GM12878 (cell line): Measurements from ENCODE around the gene EME2. TPM values are rescaled to one million over a fixed set of nuclear protein-coding genes. Genes with fewer than 3 reads are reported as not detected.

ENCODE experiments used
- ATAC-seq: fragments of 200-7000 bp; cut with Tn5 transposase; 3 replicates; pipeline ENCODE4 v1.9.1; 2020; ENCODE audit warnings: mild to moderate bottlenecking, moderate library complexity
- BruUV-seq: library from RNA; stranded (reverse); fragments of 400-500 nt; replicated peaks from 2 replicates; lab custom pipeline; 2021; lab: Mats Ljungman, UMichigan
- CTCF ChIA-PET: fragments of 300-600 bp; sonication (Branson Sonifier 250); formaldehyde crosslinking; extraction: SDS; loops from one replicate; lab custom pipeline; 2021; ENCODE audit warnings: inconsistent platforms; lab: Yijun Ruan, JAX
- POLR2A ChIA-PET: fragments of 350-600 bp; formaldehyde crosslinking; extraction: SDS; loops from one replicate; lab custom pipeline; 2021; ENCODE audit warnings: inconsistent platforms; lab: Charles Lee
- RAD21 ChIA-PET: fragments of 300-600 bp; sonication (Branson Sonifier 250); formaldehyde crosslinking; loops from one replicate; lab custom pipeline; 2023; ENCODE audit warnings: antibody characterized with exemption; ENCODE audit not compliant: unreplicated experiment; lab: Charles Lee
- SMC1A ChIA-PET: fragments of 300-600 bp; sonication (Branson Sonifier 250); formaldehyde crosslinking; loops from one replicate; lab custom pipeline; 2023; ENCODE audit not compliant: unreplicated experiment, uncharacterized antibody; lab: Charles Lee
- DNase-seq: peaks from one replicate; pipeline ENCODE4 v3.0.0-alpha.2; 2011; ENCODE audit warnings: low read depth, low spot score
- FAIRE-seq: peaks from 3 replicates; lab custom pipeline; 2011; peaks lifted over from hg19 to GRCh38; lab: Jason Lieb, UNC
- H2AFZ ChIP-seq: 2 replicates; pipeline ENCODE4 v1.6.0; 2011; ENCODE audit warnings: low read depth, low read length, control low read depth; ENCODE audit not compliant: control insufficient read depth
- H3K27ac ChIP-seq: 2 replicates; pipeline ENCODE4 v1.5.1; 2011; ENCODE audit warnings: control low read depth; ENCODE audit not compliant: control insufficient read depth, insufficient read depth
- H3K27me3 ChIP-seq, 2 experiments: replicated peaks in 1 of 2; 2 replicates each; pipeline versions ENCODE4 v1.6.0 to v1.6.1; 2011; ENCODE audit warnings: low read length in 1 of 2; ENCODE audit not compliant: control insufficient read depth in 2 of 2, insufficient read depth in 2 of 2
- H3K36me3 ChIP-seq, 2 experiments: 2 replicates each; pipeline ENCODE4 v1.5.1; 2011; ENCODE audit warnings: low read length in 1 of 2; ENCODE audit not compliant: control insufficient read depth in 2 of 2, insufficient read depth in 2 of 2
- H3K4me1 ChIP-seq: 2 replicates; pipeline ENCODE4 v1.6.1; 2011; ENCODE audit warnings: mild to moderate bottlenecking, low read length, moderate library complexity, mixed read lengths; ENCODE audit not compliant: control insufficient read depth, insufficient read depth
- H3K4me2 ChIP-seq: 2 replicates; pipeline ENCODE4 v1.6.0; 2011; ENCODE audit warnings: control low read depth; ENCODE audit not compliant: control insufficient read depth, insufficient read depth
- H3K4me3 ChIP-seq: fragments of 200-600 bp; sonication (generic); 2 replicates; pipeline ENCODE4 v1.5.1; 2016
- H3K79me2 ChIP-seq: 2 replicates; pipeline ENCODE4 v1.6.0; 2011; ENCODE audit warnings: low read length; ENCODE audit not compliant: control insufficient read depth, insufficient read depth
- H3K9ac ChIP-seq: 2 replicates; pipeline ENCODE4 v1.8.0; 2011; ENCODE audit warnings: low read length, control low read depth, mixed read lengths; ENCODE audit not compliant: control insufficient read depth, insufficient read depth
- H3K9me3 ChIP-seq: replicated peaks from 3 replicates; pipeline ENCODE4 v1.5.1; 2011; ENCODE audit warnings: mild to moderate bottlenecking, low read length; ENCODE audit not compliant: control insufficient read depth, insufficient read depth
- H4K20me1 ChIP-seq: 2 replicates; pipeline ENCODE4 v1.6.0; 2011; ENCODE audit not compliant: control insufficient read depth, insufficient read depth
- CBX3 ChIP-seq: fragments of 200-600 bp; sonication (generic); IDR thresholded peaks from 2 replicates; pipeline ENCODE4 v1.6.1; 2016; ENCODE audit warnings: low read depth, borderline replicate concordance
- CREB1 ChIP-seq: IDR thresholded peaks from 2 replicates; pipeline ENCODE4 v1.6.1; 2012; ENCODE audit warnings: low read depth, mild to moderate bottlenecking, inconsistent platforms
- IKZF2 ChIP-seq, 2 experiments: fragments of 450-650 bp; IDR thresholded peaks; 2 replicates each; pipeline ENCODE4 v1.6.1; 2017; ENCODE audit warnings: mild to moderate bottlenecking in 2 of 2, moderate library complexity in 2 of 2
- MYB ChIP-seq: fragments of 150-350 bp; IDR thresholded peaks from 2 replicates; pipeline ENCODE4 v1.6.1; 2014; ENCODE audit warnings: mild to moderate bottlenecking, low read depth, low read length, borderline replicate concordance
- PAX8 ChIP-seq: fragments of 450-650 bp; IDR thresholded peaks from 2 replicates; pipeline ENCODE4 v1.6.1; 2017; ENCODE audit warnings: mild to moderate bottlenecking, moderate library complexity
- POLR2A ChIP-seq: IDR thresholded peaks from 2 replicates; pipeline ENCODE4 v1.6.1; 2011; ENCODE audit warnings: low read depth, mild to moderate bottlenecking, low read length
- RB1 ChIP-seq: fragments of 450-650 bp; formaldehyde crosslinking; IDR thresholded peaks from 2 replicates; pipeline ENCODE4 v1.6.1; 2017; ENCODE audit warnings: mild to moderate bottlenecking, borderline replicate concordance
- SREBF2 ChIP-seq: IDR thresholded peaks from 2 replicates; pipeline ENCODE4 v1.6.1; 2012; ENCODE audit warnings: mild to moderate bottlenecking, low read length
- ZNF622 ChIP-seq: fragments of 450-650 bp; IDR thresholded peaks from 2 replicates; pipeline ENCODE4 v1.6.1; 2017; ENCODE audit warnings: mild to moderate bottlenecking, inconsistent platforms
- WGBS: methylation state at CpG from one replicate; pipeline ENCODE4 v1.1.6; 2016; ENCODE audit warnings: low lambda C conversion rate; ENCODE audit not compliant: insufficient replicate concordance, insufficient coverage; ENCODE audit errors: missing lambda C conversion rate; 5-methylcytosine and 5-hydroxymethylcytosine counted together
- in situ Hi-C: fragments of 300-500 bp; cut with MboI; formaldehyde crosslinking; loops from 9 replicates; pipeline ENCODE4 v1.14.3; 2018; ENCODE audit warnings: mixed read lengths
- intact Hi-C: fragments of 100-400 bp; cut with micrococcal nuclease; formaldehyde crosslinking; loops from one replicate; pipeline ENCODE4 v1.14.2; 2022; ENCODE audit not compliant: unreplicated experiment
- polyA plus RNA-seq, 11 experiments: library from polyadenylated mRNA; depleted of rRNA in 4 of 11; unstranded in 6 of 11; stranded (reverse) in 5 of 11; fragments of >200 nt; fragmentation: Nextera tagmentation in 4 of 11; fragmentation: Illumina TruSeq in 1 of 11; extraction: Ambion mirVana in 4 of 11; extraction: Trizol in 1 of 11; gene quantifications; 1 replicate in 1 of 11; 2 replicates in 10 of 11; pipeline versions ENCODE4 v1.2.1 to v1.2.3, GENCODE V29; 2011 to 2016; ENCODE audit warnings: inconsistent platforms in 2 of 11, missing spikeins in 2 of 11, low read depth in 1 of 11
- total RNA-seq, 4 experiments: library from RNA; depleted of rRNA in 3 of 4; stranded (reverse); fragments of >200 nt in 3 of 4; fragmentation: Illumina TruSeq in 1 of 4; extraction: Trizol in 1 of 4; gene quantifications; 2 replicates each; pipeline versions ENCODE4 v1.2.1 to v1.2.3, GENCODE V29; 2013 to 2021
- TF ChIP-seq, protein P1 (sequence below): IDR thresholded peaks from 2 replicates; pipeline ENCODE4 v1.6.1; 2012; ENCODE audit warnings: mild to moderate bottlenecking, low read depth, low read length
- TF ChIP-seq, protein P2 (sequence below): fragments of 150-350 bp; IDR thresholded peaks from 2 replicates; pipeline ENCODE4 v1.6.1; 2014; ENCODE audit warnings: mild to moderate bottlenecking, low read depth, low read length
- TF ChIP-seq, protein P3 (sequence below): fragments of 450-650 bp; IDR thresholded peaks from 2 replicates; pipeline ENCODE4 v1.6.1; 2016; ENCODE audit warnings: mild to moderate bottlenecking

The EME2 gene
- total and polyA plus RNA-seq, 10 of the 15 experiments (the other 5 are each of a cell fraction or from before 2014, with no cell fraction given), result 0.29 to 16.9 (median 4.1) TPM

DNA sequence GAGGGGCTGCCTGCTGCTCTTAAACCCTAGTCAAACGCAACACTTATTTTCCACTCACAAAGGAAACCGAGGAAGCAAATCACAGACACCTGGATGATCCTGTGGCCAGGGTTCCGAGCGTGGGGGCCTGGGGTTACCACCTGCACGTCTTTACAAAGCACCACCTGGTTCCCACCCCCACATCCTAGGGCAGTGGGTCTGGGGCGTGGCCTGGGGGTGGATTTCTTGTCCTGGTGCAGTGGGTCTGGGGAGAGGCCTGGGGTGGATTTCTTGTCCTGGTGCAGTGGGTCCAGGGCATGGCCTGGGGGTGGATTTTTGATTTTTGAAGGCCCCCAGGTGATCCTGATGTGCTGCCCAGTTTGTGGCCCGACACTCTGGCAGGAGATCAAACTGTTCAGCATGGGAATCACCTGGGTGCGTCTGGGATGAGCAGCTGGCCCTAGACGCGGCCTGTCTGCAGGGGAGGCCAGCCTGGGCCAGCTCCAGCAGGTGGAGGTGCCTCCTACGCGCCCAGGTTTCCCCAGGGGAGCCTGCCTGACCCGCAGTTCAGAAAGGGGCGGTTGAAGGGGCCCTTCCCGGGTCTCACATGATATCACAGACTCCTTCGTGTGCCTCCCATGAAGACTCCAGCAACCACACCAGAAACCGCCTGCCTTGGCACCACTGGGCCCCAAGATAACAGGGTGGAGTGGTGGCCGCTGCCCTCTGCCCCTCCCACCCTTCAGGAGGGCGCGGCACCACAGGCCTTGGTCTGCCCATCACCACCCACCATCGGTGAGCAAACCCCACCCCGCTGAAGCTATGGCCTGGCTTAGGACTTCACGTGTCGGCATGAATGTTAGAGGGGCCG lies 47.7 kb downstream of the EME2 start:
- Histone ChIP-seq H3K79me2 (no peaks in the 10 kb centered on the region), H3K4me1 (no peaks in the 10 kb centered on the region), H3K27ac (no peak overlapping the region), H3K36me3 (no peaks in the 10 kb centered on the region; a peak in 2 of 4 replicates), H3K9ac (no peak overlapping the region), H4K20me1 (no peaks in the 10 kb centered on the region), H3K4me2 (no peak overlapping the region), H2AFZ (no peak overlapping the region), H3K4me3 (no peak overlapping the region), H3K9me3 (no peaks in the 10 kb centered on the region), H3K27me3 (no peaks in the 10 kb centered on the region)
- ChIA-PET POLR2A (no interaction called here), RAD21 (no interaction called here), CTCF (no interaction called here), SMC1A (no interaction called here)
- BruUV-seq, result no TSS peak
- in situ Hi-C loops (no loop called here), intact Hi-C loops (no loop called here)
- DNase-seq, result no peak
- TF ChIP-seq RB1, result no peak
- 0 out of 2 replicates have a peak, but pooled peaks have one; percentile 11 for TF ChIP-seq POLR2A
- 80% methylated on average over 24 of the region's 25 CpGs for WGBS
- ATAC-seq, result no peak
- no peak for FAIRE-seq

DNA sequence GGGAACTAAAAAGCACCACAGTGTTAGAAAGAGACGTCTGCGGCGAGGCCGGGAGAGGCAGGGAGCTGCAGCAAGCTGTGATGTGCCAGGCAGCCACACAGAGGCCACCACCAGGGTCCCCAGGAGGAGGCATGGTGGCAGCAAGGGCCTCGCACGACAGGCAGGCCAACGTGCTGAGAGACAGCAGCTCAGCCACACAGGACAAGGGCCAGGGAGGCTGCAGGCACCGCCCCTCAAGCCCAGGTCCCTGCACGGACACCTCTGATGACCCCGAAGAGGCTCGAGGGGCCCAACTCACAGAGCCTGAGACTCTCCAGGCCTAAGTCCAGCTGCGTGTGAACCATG lies 48.3 kb downstream of the EME2 start:
- H3K9me3 ChIP-seq, result no peaks in the 10 kb centered on the region
- no peak overlapping the region for H3K9ac ChIP-seq
- RAD21 ChIA-PET, result no interaction called here
- in situ Hi-C loops, result no loop called here
- H3K27me3 ChIP-seq, result no peaks in the 10 kb centered on the region
- no peak overlapping the region for H3K4me3 ChIP-seq
- no peak for ATAC-seq
- intact Hi-C loops, result no loop called here
- H3K4me2 ChIP-seq, result no peak overlapping the region
- no peak overlapping the region for H2AFZ ChIP-seq
- POLR2A ChIA-PET, result no interaction called here
- no peaks in the 10 kb centered on the region for H4K20me1 ChIP-seq
- no peak overlapping the region for H3K27ac ChIP-seq
- DNase-seq, result no peak
- no peaks in the 10 kb centered on the region for H3K4me1 ChIP-seq
- CTCF ChIA-PET, result no interaction called here
- no peak for FAIRE-seq
- SMC1A ChIA-PET, result no interaction called here
- no peaks in the 10 kb centered on the region for H3K79me2 ChIP-seq
- BruUV-seq, result no TSS peak
- 95% methylated on average over 12 of the region's 12 CpGs for WGBS
- no peaks in the 10 kb centered on the region; a peak in 2 of 4 replicates for H3K36me3 ChIP-seq
- TF ChIP-seq, protein P1, sequence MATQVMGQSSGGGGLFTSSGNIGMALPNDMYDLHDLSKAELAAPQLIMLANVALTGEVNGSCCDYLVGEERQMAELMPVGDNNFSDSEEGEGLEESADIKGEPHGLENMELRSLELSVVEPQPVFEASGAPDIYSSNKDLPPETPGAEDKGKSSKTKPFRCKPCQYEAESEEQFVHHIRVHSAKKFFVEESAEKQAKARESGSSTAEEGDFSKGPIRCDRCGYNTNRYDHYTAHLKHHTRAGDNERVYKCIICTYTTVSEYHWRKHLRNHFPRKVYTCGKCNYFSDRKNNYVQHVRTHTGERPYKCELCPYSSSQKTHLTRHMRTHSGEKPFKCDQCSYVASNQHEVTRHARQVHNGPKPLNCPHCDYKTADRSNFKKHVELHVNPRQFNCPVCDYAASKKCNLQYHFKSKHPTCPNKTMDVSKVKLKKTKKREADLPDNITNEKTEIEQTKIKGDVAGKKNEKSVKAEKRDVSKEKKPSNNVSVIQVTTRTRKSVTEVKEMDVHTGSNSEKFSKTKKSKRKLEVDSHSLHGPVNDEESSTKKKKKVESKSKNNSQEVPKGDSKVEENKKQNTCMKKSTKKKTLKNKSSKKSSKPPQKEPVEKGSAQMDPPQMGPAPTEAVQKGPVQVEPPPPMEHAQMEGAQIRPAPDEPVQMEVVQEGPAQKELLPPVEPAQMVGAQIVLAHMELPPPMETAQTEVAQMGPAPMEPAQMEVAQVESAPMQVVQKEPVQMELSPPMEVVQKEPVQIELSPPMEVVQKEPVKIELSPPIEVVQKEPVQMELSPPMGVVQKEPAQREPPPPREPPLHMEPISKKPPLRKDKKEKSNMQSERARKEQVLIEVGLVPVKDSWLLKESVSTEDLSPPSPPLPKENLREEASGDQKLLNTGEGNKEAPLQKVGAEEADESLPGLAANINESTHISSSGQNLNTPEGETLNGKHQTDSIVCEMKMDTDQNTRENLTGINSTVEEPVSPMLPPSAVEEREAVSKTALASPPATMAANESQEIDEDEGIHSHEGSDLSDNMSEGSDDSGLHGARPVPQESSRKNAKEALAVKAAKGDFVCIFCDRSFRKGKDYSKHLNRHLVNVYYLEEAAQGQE, result no peak
- TF ChIP-seq ZNF622 (no peak), MYB (no peak), CREB1 (no peak), SREBF2 (no peak), IKZF2 (IDR thresholded peaks at IDR 0.05) (no peak), CBX3 (no peak), PAX8 (no peak)
- TF ChIP-seq, protein P2, sequence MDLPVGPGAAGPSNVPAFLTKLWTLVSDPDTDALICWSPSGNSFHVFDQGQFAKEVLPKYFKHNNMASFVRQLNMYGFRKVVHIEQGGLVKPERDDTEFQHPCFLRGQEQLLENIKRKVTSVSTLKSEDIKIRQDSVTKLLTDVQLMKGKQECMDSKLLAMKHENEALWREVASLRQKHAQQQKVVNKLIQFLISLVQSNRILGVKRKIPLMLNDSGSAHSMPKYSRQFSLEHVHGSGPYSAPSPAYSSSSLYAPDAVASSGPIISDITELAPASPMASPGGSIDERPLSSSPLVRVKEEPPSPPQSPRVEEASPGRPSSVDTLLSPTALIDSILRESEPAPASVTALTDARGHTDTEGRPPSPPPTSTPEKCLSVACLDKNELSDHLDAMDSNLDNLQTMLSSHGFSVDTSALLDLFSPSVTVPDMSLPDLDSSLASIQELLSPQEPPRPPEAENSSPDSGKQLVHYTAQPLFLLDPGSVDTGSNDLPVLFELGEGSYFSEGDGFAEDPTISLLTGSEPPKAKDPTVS, result no peak
- TF ChIP-seq, protein P3, sequence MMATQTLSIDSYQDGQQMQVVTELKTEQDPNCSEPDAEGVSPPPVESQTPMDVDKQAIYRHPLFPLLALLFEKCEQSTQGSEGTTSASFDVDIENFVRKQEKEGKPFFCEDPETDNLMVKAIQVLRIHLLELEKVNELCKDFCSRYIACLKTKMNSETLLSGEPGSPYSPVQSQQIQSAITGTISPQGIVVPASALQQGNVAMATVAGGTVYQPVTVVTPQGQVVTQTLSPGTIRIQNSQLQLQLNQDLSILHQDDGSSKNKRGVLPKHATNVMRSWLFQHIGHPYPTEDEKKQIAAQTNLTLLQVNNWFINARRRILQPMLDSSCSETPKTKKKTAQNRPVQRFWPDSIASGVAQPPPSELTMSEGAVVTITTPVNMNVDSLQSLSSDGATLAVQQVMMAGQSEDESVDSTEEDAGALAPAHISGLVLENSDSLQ, result no peak
